ENCODE measurements around the gene GNA14.
"Not testable (repeated sequence)": the region's sequence is repeated elsewhere in the genome, so short reads cannot be mapped to it uniquely, and the experiment has no call there.

Gene GNA14

DNA sequence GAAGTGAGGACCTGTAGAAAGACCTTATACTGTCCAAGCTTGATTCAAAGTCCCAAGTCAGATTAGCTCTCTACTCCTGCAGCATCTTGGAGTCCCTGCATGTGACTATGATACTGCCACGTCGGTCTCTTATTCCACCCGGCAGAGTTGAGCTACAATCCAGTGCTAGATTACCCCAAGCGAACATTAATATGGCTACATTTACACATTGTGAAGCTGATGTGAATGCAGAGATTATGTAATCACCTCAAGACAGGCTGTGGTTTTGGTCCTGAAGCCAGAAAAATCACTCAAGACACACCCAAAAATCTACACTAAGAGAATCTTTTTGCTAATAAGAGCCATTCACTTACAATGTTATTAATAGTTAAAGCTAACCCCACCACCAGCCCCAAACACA lies 116.7 kb downstream of the GNA14 start:
- FAIRE-seq = no peak

DNA sequence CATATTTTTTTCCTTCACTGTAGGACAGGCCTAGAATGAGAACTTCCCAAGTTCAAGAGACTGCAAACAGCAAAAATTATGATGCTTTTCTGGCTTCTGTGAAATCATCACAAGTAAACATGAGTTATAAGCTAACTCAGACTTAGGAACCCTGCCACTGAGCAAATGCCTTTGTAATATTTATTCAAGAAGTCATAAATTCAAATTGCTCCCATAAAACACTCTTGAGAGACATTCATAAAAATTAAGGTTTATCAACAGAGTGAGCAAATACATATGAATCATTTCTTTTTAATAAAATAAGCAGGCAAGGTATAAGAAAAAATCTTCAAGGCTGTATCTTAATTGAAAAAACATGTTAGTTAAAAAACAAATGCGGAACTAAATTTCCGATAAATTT lies 124.2 kb downstream of the GNA14 start:
- FAIRE-seq = peak; percentile 93

DNA sequence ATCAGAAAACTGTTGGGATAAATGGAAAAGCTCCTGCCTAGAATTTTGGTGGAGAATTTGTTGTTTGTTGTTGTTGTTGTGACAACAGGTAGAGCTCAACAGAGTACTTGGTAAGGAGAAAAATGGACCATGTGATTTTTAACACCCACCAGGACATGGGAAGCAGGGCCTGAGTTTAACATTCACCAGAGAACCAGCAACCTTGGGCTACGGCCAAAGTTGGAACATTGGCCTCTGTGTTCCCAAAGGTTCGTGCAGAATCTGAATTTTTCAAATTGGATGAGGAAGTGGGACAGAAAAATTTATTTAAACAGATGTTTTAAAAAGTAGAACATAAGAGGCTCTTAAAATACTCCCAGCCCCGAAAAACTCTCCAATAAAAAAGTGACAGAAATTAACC lies 127.0 kb downstream of the GNA14 start:
- no peak for FAIRE-seq

DNA sequence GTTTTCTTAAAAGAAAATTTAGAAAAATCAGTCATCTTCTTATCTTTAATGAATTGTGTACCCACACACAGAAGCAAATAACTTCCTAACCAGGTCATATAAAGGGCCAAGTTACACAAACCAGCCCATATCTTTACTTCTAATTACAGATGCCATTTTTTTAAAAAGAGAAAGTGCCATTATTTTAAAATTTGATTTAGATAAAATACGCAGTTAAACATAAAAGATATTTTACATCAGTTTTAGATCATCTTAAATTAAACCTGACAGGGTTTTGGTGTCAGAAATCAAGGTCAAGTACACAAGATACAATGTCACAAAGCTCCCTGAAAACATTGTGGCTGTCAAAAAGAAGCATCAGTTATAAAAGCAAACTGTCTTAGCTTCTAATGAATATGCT lies 129.4 kb downstream of the GNA14 start:
- FAIRE-seq = no peak

DNA sequence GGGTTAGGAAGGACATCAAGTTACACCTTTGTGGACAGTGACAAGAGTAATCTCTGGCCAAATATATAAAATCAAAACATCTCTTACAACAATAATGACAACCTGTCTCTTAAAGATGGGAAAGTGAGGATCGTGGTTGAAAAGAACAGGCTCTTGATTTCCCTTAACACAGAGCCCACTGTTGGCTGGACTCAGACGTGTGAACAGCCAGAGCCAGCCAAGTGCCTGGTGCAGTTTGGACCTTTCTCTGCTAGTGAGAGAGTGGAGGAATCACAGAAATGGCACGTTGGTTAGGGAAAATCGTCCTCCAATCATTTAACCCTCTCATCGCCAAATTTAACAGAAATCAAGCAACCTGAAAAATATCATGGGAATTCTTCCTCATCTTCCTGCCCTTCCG lies 131.3 kb downstream of the GNA14 start:
- no peak for FAIRE-seq

DNA sequence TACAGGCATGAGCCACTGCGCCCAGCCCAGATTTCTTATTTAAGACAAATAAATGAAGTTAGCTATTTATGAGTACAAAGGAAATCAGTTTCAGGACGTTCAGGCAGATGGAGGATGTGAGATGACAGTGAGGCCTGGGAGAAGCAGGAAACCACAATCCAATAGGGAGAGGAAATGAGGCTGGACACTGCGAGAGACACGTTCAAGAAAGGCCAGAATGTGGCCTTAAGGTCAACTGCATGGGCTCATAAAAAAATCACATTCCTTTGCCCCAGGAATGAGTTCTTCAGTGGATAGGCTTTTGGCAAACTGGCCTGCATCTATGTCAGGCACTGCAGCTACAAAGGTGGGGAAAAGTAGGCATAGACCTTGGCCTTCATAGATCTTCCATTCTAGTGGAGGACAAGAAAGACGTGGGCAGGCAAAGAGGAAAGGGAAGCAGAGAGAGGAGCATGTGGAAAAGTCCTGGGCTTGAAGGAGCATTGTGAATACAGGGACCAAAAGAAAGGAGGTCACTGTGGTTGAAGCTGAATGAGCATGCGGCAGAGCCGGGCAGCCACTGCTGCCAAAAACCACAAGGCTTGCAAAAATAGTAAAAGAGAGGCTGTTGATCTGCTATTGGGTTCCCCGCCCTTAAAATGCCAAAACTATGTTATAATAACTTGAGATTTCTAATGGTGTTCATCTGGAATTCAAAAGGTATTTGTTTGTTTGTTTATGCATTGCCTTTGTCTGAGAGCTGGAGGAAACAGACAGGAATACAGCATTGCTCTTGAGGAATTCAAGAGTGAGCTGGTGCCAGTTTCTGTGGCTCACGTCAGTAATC lies 133.0 kb downstream of the GNA14 start:
- FAIRE-seq = no peak

DNA sequence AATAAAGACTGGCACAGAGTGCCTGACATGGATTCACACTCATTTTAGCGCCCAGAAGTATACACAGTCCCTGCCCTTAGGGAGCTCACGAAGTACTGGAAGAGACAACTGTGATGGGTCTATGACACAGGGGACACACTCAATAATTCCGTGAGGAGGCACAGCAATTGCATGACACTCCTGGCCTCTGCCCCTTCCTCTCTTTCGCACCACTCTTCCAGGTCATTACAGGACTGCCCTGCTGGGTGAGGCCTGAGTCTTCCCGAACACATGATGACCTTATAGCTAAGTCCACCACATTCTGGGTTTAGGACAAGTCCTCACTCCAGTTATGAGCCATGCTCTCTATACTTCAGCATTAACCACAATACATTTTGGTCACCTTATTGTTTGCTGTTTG lies 134.7 kb downstream of the GNA14 start:
- no peak for FAIRE-seq

DNA sequence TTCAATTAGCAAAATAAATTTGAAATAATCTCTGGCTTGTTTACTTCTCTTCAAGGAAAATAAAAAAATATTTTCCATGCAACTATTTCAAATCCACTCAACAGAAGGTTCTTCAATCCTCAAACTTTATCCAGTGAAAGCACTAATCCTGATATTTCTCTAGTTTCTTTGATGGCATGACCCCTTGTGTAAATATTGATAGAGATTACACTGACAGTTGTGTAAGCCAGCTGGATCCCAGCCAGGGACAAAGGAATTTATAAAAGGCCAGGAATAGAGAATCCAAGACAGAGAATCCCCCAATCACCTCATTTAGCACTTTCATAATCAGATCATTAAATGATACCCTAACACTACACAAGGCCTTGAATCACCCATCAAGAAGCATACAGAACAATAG lies 135.2 kb downstream of the GNA14 start:
- no peak for FAIRE-seq

DNA sequence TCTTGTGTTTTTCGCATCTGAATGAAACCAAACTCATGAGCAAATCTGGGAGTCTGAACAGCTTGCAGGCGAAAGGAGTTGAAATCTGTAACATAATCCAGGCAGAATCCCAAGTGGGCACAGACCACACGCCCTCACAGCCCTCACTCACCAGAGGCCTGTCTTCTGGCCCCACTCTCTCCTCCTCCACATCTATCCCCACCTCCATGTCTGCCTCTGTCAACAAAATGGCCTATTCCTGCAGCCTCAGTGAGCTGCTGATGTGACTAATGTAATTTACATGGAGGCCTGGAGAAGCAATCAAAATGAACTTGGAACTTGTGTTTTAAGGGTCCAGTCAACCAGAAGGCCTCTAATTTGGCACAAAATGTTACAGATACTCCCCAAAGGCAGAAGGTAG lies 136.6 kb downstream of the GNA14 start:
- no peak for FAIRE-seq

DNA sequence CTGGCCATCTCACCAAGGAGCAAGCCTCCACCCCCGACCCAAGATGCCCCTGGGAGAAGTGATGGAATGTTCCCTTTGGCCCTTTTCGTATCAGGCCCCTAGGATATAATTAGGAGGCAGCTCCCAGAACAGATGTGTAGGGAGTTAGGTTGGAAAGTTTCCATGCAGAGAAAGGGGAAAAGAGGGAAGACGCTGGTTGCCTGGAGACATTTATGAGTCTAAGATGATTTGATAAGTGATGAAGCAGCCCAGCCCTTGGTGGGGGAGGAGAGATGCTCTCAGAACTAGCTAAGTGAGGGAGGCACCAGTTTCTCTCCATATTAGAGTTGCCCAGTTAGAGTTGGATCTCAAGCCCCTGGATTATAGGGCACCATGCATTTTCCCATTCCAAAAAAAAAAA lies 137.5 kb downstream of the GNA14 start:
- no peak for FAIRE-seq

DNA sequence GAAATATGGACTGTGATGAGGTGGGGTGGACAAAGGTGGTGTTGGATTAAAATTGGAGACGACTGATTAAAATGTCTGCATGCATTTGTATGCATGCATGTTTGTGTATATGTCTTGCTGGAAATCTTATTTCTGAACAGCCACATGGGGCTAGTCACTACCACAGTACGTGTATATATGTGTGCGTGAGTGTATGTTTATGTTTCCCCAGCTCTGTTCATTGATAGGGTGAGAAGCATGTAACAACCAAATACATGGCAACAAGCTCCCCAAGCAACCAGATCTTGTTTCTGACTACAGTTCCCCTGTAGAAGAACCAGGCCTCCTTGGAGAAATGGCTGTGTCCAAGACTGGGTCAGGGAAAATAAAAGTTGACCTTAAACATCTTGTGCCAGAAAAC lies 139.7 kb downstream of the GNA14 start:
- FAIRE-seq = no peak

DNA sequence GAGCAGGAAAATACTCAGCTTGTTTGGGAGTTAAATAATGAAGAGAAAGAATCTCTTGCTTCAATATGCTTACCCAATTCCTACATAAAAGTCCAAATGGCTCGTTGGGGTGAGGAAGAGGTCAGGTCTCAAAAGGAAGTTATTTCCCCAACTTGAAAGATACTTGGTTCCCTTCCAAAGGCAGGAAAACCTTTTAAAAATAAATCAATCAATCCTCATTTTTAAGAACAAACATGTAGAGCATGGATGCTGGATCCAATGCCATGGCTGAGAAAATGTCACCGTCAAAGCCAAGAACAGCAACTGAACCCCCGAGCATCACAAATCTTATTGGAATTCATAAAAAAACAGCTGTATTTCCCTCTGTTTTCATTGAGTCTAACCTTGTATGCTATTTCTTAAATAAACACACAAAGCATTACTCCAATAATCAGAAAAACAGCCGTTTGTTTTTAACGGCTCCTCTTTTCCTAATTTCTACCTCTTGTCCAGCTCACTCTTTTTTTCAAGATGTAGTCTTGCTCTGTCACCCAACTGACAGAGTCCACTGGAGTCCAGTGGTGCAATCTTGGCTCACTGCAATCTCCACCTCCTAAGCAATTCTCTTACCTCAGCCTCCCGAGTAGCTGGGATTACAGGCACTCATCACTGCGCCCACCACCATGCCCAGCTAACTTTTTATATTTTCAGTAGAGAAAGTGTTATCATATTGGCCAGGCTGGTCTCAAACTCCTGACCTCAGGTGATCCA lies 140.7 kb downstream of the GNA14 start:
- FAIRE-seq = no peak

DNA sequence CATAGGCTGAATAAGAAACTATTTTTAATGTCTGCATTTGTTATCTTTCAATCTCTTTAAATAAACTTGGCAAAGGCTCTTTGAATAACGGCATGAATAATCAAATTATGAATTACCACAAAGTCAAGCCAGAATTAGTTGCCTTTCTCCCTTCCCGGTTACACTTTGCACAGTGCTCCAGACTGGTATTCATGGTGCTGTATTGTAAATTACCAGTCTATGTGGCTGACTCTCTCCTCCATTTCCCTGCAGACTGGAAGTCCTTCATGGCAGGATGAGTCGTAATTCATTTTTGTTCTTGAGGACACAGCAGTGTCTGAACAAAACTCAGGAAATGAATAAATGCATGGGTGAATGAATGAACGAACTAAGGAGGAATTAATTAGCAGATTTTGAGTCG lies 142.9 kb downstream of the GNA14 start:
- FAIRE-seq = no peak

DNA sequence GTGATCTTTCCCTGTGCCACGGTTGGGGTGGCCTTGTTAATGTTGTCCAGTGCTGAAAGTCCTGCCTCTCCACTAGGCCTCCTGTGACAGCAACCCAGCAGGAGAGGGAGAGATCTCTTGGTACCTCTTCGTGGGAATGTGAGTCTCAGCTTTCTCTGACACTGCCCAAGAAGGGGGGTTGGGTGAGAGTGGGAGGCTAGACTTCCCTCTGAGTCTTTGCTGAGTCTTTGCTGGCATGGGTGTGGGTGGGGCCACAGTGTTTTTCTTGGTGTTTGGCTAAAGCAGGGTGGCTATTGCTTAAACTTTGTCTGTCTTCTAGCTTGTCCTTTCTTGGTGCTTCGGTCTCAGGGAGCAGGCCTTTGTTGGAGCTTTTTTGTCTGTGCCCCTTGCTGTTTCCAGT lies 145.6 kb downstream of the GNA14 start:
- no peak for FAIRE-seq

DNA sequence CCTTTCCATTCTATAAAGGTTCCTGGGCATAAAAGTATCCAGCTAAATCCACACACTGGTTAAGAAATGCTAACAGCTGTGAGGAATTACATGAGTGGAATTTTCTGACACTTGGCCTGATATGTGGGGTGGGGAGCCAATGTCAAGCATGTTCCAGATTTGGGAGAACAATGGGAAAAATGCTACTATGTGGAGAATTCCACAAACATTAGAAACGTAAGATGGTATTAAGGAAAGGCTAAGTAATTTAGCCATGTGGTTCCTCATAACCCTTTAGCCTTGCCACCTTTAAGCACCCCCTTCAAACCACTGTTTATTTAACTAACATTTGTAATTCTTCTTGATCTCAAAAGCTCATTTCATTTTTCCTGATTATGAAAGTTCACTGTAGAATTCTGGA lies 149.2 kb downstream of the GNA14 start:
- FAIRE-seq = no peak

DNA sequence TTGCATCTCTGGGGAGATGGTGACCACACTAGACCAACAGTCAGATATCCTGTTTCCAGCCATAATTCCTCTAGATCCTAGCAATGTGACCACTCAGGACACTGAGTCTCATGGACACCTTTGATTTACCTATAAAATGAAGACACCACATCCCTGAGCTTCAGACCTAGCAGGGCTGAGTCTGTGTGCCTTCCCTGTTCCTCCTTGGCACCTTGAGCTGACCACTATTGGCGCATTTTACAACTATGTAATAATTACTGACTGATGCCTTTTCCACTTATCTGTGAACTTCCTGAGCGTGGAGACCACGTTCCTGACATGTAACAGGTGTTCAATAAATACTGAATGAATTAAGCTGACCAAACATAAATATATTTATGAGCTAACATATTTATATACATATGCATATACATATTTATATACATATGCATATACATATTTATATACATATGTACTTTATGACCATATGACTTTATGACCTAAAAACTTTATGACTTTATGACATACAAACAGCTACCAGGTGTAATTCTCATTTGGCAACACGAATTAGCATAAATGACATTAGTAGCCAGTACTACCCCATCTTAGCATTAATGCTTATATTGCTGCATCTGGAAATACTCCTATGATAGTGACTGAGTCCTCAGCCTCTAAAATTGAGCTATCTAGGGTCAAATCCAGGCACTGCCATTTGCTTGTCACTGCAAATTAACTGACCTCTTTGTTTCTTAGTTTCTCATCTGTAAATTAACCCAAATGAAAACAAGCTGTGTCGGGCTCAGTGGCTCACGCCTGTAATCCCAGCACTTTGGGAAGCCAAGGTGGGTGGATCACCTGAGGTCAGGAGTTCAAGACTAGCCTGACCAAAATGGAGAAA lies 150.6 kb downstream of the GNA14 start:
- no peak for FAIRE-seq

DNA sequence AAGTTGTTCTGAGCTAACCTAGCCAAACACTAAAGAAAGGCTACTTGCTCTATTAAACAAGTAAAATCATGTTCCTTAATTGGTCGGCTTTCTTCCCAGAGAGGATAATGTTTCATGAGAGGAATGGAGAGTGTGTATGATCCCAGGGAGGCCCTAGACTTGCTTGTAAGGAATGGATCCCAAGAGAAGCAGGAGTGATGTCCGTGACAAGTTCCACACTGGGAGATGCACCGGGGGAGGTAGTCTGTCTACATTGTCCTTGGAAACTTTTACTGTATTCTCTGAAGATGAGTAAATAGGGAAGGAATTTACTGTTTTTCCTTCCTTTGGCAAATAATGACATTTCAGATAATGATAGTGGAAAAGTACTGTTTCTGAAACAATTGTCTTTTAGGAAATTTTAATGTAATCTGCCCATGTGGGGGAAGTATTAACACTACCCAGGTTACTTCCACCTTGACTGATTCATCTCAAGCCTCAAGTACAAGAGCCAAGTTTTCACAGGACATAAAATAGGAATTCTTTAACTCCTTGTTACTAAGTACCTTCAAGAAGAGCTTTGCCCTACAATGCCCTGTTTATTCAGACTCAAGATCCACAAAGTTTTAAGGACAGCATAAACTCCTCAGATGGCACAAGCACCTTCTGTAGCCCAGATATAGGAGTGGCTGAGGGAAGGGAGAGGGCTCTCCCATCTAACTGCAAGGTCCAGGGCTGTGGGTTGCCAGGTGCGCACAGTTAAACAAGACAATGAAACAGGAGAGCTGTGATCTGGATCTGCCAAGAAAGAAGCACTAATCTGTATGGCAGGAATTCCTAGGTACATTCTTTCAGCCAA lies 152.1 kb downstream of the GNA14 start:
- FAIRE-seq = no peak

DNA sequence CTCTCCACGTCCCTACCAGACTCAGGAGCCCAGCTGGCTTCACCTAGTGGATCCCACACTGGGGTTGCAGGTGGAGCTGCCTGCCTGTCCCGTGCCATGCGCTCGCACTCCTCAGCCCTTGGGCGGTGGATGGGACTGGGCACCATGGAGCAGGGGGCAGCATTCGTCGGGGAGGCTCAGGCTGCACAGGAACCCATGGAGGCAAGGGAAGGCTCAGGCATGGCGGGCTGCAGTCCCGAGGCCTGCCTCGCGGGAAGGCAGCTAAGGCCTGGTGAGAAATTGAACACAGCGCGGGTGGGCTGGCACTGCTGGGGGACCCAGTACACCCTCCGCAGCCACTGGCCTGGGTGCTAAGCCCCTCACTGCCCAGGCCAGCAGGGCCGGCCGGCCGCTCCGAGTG lies 157.8 kb downstream of the GNA14 start:
- FAIRE-seq = not testable (repeated sequence)

DNA sequence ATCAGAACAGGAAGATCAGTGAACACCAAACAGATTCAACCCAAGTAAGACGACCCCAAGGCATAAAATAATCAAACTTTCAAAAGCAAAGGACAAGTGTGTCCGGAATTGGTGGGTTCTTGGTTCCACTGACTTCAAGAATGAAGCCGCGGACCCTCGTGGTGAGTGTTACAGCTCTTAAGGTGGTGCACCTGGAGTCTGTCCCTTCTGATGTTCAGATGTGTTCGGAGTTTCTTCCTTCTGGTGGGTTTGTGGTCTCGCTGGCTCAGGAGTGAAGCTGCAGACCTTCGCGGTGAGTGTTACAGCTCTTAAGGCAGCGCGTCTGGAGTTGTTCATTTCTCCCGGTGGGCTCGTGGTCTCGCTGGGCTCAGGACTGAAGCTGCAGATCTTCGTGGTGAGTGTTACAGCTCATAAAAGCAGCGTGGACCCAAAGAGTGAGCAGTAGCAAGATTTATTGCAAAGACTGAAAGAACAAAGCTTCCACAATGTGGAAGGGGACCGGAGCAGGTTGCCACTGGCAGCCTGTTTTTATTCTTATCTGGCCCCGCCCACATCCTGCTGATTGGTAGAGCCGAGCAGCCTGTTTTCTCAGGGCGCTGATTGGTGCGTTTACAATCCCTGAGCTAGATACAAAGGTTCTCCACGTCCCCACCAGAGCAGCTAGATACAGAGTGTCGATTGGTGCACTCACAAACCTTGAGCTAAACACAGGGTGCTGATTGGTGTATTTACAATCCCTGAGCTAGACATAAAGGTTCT lies 158.5 kb downstream of the GNA14 start:
- not testable (repeated sequence) for FAIRE-seq

DNA sequence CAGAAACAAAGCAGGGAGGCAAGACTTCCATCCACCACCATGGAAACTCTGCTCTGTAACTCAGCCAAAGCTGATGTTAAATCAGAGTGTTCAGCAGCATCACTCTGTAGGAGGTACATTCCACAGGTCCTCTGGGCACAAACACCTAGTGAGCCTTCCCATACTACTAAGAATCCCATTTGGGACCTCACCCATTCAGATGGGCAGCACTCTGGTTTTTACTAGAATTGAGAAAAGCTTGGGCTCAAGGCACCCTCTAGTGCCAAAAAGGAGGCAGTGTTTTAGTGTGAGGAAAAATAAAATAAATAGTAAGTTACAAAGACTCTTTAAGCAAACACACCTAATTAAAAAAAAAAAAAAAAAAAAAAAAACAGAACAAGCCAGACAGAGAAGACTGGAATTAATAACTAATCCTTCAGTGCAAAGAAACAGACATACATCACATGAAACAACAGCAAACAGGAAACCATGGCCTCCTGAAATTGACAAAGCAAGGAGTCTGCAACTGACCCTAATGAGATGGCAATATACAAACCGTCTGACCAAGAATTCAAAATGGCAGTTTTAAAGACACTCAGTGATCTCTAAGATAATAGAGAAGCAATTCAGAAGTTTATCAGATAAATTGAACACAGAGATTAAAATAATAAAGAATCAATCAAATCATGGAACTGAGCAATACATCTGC lies 159.5 kb downstream of the GNA14 start:
- FAIRE-seq = no peak

DNA sequence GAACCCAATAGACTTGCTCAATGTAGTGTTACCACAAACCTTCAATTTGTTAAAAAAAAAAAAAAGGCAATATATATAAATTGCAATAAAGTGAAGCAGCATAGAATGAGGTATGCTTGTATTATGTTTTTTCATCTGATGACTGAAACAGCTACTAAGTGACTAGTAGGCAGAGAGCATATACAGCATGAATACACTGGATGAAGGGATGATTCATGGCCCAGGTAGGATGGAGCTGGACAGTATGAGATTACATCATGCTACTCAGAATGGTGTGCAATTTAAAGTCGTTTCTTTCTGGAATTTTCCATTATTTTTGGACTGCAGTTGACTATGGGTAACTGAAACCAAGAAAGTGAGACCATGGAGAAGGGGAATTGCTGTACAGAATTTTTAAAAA lies 161.2 kb downstream of the GNA14 start:
- no peak for FAIRE-seq
